A673 (cell line): Measurements from ENCODE around the gene GPC6. TPM values are rescaled to one million over a fixed set of nuclear protein-coding genes. Genes with fewer than 3 reads are reported as not detected.
A peak's percentile ranks its signal among the peaks of the same experiment; 100 is the strongest.

Experiments
- BruUV-seq: library from RNA; stranded (reverse); fragments of 400-500 nt; replicated peaks from 2 replicates; lab custom pipeline; 2021; lab: Mats Ljungman, UMichigan
- CTCF ChIA-PET: fragments of 300-600 bp; sonication (Branson Sonifier 250); formaldehyde crosslinking; loops from one replicate; lab custom pipeline; 2022; ENCODE audit warnings: antibody characterized with exemption; lab: Charles Lee
- POLR2A ChIA-PET: fragments of 300-600 bp; sonication (Branson Sonifier 250); formaldehyde crosslinking; loops from one replicate; lab custom pipeline; 2022; ENCODE audit warnings: antibody characterized with exemption; ENCODE audit not compliant: low non-redundant PET; lab: Charles Lee
- DNase-seq: peaks from one replicate; pipeline ENCODE4 v3.0.0-alpha.2; 2015; ENCODE audit warnings: low spot score
- H3K27ac ChIP-seq: fragments of 200-600 bp; sonication (generic); 2 replicates; pipeline ENCODE4 v1.5.1; 2016; ENCODE audit warnings: mixed run types, low read depth, mild to moderate bottlenecking, mixed read lengths, antibody characterized with exemption, low read length; ENCODE audit not compliant: poor library complexity, severe bottlenecking
- H3K27me3 ChIP-seq: fragments of 200-600 bp; sonication (generic); replicated peaks from 2 replicates; pipeline ENCODE4 v1.6.1; 2017; ENCODE audit warnings: mixed run types, low read depth, mild to moderate bottlenecking, mixed read lengths, antibody characterized with exemption, low read length; ENCODE audit not compliant: insufficient read depth, poor library complexity
- H3K36me3 ChIP-seq: fragments of 200-600 bp; sonication (generic); 2 replicates; pipeline ENCODE4 v1.6.1; 2016; ENCODE audit warnings: mixed run types, mild to moderate bottlenecking, mixed read lengths, antibody characterized with exemption, low read length; ENCODE audit not compliant: insufficient read depth, poor library complexity, severe bottlenecking
- H3K4me1 ChIP-seq: fragments of 200-600 bp; sonication (generic); 2 replicates; pipeline ENCODE4 v1.6.1; 2017; ENCODE audit warnings: mixed run types, mild to moderate bottlenecking, mixed read lengths, antibody characterized with exemption, low read length; ENCODE audit not compliant: insufficient read depth, poor library complexity, severe bottlenecking
- H3K4me3 ChIP-seq: fragments of 200-600 bp; sonication (generic); 2 replicates; pipeline ENCODE4 v1.5.1; 2016; ENCODE audit warnings: low read depth, mixed run types, mild to moderate bottlenecking, mixed read lengths, low read length; ENCODE audit not compliant: poor library complexity, severe bottlenecking
- H3K9me3 ChIP-seq: fragments of 200-600 bp; sonication (generic); 2 replicates; pipeline ENCODE4 v1.6.1; 2016; ENCODE audit warnings: mixed run types, low read depth, mild to moderate bottlenecking, mixed read lengths, antibody characterized with exemption, low read length; ENCODE audit not compliant: poor library complexity, severe bottlenecking
- CTCF ChIP-seq: fragments of 300-800, 200-600 bp; sonication (generic); conservative IDR thresholded peaks from 2 replicates; pipeline ENCODE4 v1.5.1; 2017; ENCODE audit warnings: low read depth, mild to moderate bottlenecking, antibody characterized with exemption, low read length, moderate library complexity, mixed read lengths
- EZH2 ChIP-seq: fragments of 200-600 bp; sonication (generic); IDR thresholded peaks from 2 replicates; pipeline ENCODE4 v1.6.1; 2017; ENCODE audit warnings: borderline replicate concordance, low read depth, mild to moderate bottlenecking, mixed read lengths, antibody characterized with exemption, low read length; ENCODE audit not compliant: poor library complexity, severe bottlenecking
- intact Hi-C: fragments of 100-400 bp; cut with micrococcal nuclease; formaldehyde crosslinking; loops from one replicate; pipeline ENCODE4 v1.10.0; 2022; ENCODE audit not compliant: unreplicated experiment
- total RNA-seq: library from RNA; stranded (reverse); gene quantifications from 2 replicates; pipeline ENCODE4 v1.2.3, GENCODE V29; 2021

The GPC6 gene
- total RNA-seq, 1 experiment from 2014 or later = 23.3 TPM

DNA sequence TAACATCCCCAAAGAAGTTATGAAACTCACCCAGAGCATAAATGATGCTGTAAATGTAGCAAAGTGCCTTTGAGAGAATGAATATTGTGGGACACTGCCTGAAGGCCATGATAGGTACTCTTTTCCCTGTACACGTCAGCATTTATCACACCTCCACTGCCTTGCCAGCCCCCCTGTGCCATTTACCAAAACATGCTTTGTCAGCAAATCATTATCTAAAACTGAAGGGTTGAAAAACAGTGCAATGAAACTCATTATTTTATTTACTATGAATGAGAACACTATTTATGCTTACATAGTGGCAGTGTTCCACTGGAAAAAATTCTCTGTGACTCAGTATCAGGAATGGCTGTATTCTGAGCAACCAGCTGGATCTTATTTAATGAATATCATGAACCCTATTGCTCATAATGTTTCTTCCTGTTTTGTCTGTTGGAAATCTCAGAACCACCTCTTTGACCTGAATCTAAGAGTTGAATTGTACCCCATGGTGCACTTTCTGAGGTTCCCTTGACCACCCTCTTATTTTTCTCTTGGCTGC lies 688.7 kb downstream of the GPC6 start:
- ChIA-PET POLR2A (no interaction called here), CTCF (no interaction called here)
- no peaks in the 10 kb centered on the region for H3K4me1 ChIP-seq
- H3K4me3 ChIP-seq = no peak overlapping the region
- no peaks in the 10 kb centered on the region for H3K9me3 ChIP-seq
- no TSS peak for BruUV-seq
- no peak for DNase-seq
- TF ChIP-seq EZH2 = no peak
- TF ChIP-seq CTCF = no peak
- no peaks in the 10 kb centered on the region for H3K27me3 ChIP-seq
- H3K27ac ChIP-seq = no peak overlapping the region
- intact Hi-C loops = no loop called here
- H3K36me3 ChIP-seq = no peaks in the 10 kb centered on the region

GRCh38 chr13:93922063-93922855 lies 695.7 kb downstream of the GPC6 start:
- Histone ChIP-seq H3K27ac (no peak overlapping the region), H3K36me3 (no peaks in the 10 kb centered on the region), H3K27me3 (no peaks in the 10 kb centered on the region), H3K4me1 (peaks cover 18% of the 10 kb centered on the region), H3K4me3 (no peak overlapping the region), H3K9me3 (no peaks in the 10 kb centered on the region)
- no peak for DNase-seq
- intact Hi-C loops = no loop called here
- ChIA-PET CTCF (no interaction called here), POLR2A (no interaction called here)
- 0 out of 2 replicates have a peak, but pooled peaks have one; percentile 12 for TF ChIP-seq CTCF
- no peak for TF ChIP-seq EZH2
- BruUV-seq = no TSS peak

DNA sequence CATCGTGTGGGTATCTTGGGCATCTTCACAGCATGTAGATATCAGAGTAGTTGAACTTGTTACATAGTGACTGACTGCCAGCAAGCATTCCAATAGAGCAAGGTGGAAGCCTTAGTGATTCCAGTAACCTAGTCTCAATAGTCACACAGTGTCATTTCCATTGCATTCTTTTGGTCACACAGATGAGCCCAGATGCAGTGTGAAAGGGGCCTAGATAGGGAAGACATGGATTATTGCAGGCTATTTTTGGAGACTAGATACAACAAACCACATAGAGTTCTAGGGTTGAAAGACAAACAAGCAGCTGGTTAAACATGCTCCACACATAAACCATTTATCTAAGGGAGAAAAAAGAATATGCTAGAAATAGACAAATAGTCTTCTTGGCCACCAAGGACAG lies 699.4 kb downstream of the GPC6 start:
- no peak for DNase-seq
- H3K27ac ChIP-seq = no peak overlapping the region
- no TSS peak for BruUV-seq
- intact Hi-C loops = no loop called here
- no peaks in the 10 kb centered on the region for H3K9me3 ChIP-seq
- no peak overlapping the region for H3K4me3 ChIP-seq
- TF ChIP-seq EZH2 (no peak), CTCF (no peak)
- H3K27me3 ChIP-seq = no peaks in the 10 kb centered on the region
- ChIA-PET POLR2A (no interaction called here), CTCF (no interaction called here)
- H3K4me1 ChIP-seq = peaks cover 21% of the 10 kb centered on the region
- no peaks in the 10 kb centered on the region for H3K36me3 ChIP-seq
